ENCODE results near the gene DTX1.

Gene DTX1

GRCh38 chr12:113142173-113142885, 85.8 kb downstream of the DTX1 start:
- Histone ChIP-seq H3K36me3 (ENCODE audit: low read depth) (no peaks in the 10 kb centered on the region), H3K27me3 (ENCODE audit: insufficient read depth, poor library complexity, severe bottlenecking) (no peaks in the 10 kb centered on the region), H3K9me3 (ENCODE audit: severe bottlenecking) (no peaks in the 10 kb centered on the region), H3K27ac (ENCODE audit: poor library complexity, severe bottlenecking) (no peak overlapping the region), H3K4me1 (ENCODE audit: insufficient read depth, poor library complexity, severe bottlenecking) (no peaks in the 10 kb centered on the region), H3K4me3 (ENCODE audit: severe bottlenecking) (no peak overlapping the region)
- TF ChIP-seq CTCF (IDR thresholded peaks at IDR 0.05; ENCODE audit: poor library complexity, severe bottlenecking), result no peak
- no peak for DNase-seq (ENCODE audit: low spot score)
- no peak for ATAC-seq (ENCODE audit: low read depth)

GRCh38 chr12:113142886-113143332, 86.4 kb downstream of the DTX1 start:
- Histone ChIP-seq H3K36me3 (ENCODE audit: low read depth) (no peaks in the 10 kb centered on the region), H3K9me3 (ENCODE audit: severe bottlenecking) (no peaks in the 10 kb centered on the region), H3K27me3 (ENCODE audit: insufficient read depth, poor library complexity, severe bottlenecking) (no peaks in the 10 kb centered on the region), H3K27ac (ENCODE audit: poor library complexity, severe bottlenecking) (no peak overlapping the region), H3K4me1 (ENCODE audit: insufficient read depth, poor library complexity, severe bottlenecking) (no peaks in the 10 kb centered on the region), H3K4me3 (ENCODE audit: severe bottlenecking) (no peak overlapping the region)
- no peak for TF ChIP-seq CTCF (IDR thresholded peaks at IDR 0.05; ENCODE audit: poor library complexity, severe bottlenecking)
- DNase-seq (ENCODE audit: low spot score) (no peak), ATAC-seq (ENCODE audit: low read depth) (no peak)

GRCh38 chr12:113143959-113144358, 87.4 kb downstream of the DTX1 start:
- Histone ChIP-seq H3K4me3 (ENCODE audit: severe bottlenecking) (no peak overlapping the region), H3K9me3 (ENCODE audit: severe bottlenecking) (no peaks in the 10 kb centered on the region), H3K36me3 (ENCODE audit: low read depth) (no peaks in the 10 kb centered on the region), H3K27me3 (ENCODE audit: insufficient read depth, poor library complexity, severe bottlenecking) (no peaks in the 10 kb centered on the region), H3K4me1 (ENCODE audit: insufficient read depth, poor library complexity, severe bottlenecking) (no peaks in the 10 kb centered on the region), H3K27ac (ENCODE audit: poor library complexity, severe bottlenecking) (no peak overlapping the region)
- ATAC-seq (ENCODE audit: low read depth) (no peak), DNase-seq (ENCODE audit: low spot score) (no peak)
- no peak for TF ChIP-seq CTCF (IDR thresholded peaks at IDR 0.05; ENCODE audit: poor library complexity, severe bottlenecking)

- no peaks in the 10 kb centered on the region for H3K4me1 ChIP-seq (ENCODE audit: insufficient read depth, poor library complexity, severe bottlenecking)
- no peaks in the 10 kb centered on the region for H3K36me3 ChIP-seq (ENCODE audit: low read depth)
- no peak overlapping the region for H3K4me3 ChIP-seq (ENCODE audit: severe bottlenecking)
- TF ChIP-seq CTCF (IDR thresholded peaks at IDR 0.05; ENCODE audit: poor library complexity, severe bottlenecking), result no peak
- ATAC-seq (ENCODE audit: low read depth) (no peak), DNase-seq (ENCODE audit: low spot score) (no peak)
- H3K27ac ChIP-seq (ENCODE audit: poor library complexity, severe bottlenecking), result no peak overlapping the region
- H3K9me3 ChIP-seq (ENCODE audit: severe bottlenecking), result no peaks in the 10 kb centered on the region
- H3K27me3 ChIP-seq (ENCODE audit: insufficient read depth, poor library complexity, severe bottlenecking), result no peaks in the 10 kb centered on the region
Measured at GRCh38 chr12:113144806-113145205, 88.3 kb downstream of the DTX1 start.
